GDM1 (cell line): ENCODE results near the gene KRT17.

Source experiments
- DNase-seq: peaks from one replicate; lab custom pipeline; 2025; lab: John Stamatoyannopoulos, UW

The KRT17 gene

DNA sequence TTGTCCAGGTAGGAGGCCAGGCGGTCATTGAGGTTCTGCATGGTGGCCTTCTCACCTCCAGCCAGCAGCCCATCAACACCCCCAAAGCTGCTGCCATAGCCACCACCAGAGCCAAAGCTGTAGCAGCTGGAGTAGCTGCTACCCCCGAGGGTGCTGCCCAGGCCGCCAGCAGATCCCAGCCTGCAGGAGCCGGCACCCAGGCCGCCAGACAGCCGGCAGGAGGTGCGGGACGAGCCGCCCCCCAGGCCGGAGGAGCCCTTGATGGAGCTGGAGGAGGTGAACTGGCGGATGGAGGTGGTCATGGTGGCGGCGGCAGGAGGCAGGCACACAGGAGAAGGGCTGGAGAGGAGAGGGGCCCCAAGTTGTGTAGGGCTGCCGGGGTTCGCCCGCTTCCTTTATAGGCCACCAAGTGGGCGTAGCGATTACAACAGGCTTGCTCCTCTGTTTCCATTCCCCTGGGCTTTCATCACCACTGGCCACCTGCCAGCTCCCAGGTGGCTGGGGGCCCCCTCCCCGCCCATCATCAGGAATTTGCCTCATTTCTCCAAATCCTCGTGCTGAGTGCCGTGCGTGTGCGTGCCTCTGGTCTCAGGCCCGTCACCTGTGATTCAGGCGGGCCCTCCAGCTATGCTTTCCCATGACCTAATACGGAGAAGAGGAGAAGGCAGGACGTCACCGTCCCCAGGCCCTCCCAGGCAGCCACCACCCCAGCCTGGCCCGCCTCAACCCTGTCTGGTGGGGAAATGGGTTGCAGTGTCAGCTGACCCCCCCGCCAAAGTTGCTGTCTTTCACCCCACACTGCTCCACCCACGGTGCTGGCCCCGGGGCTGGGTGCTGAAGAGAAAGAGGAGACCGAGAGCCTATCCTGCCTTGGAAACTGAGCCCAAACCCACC is at the start of gene KRT17:
TSS of gene KRT17 (minus strand) at position 368 of the 894 bp plus-strand sequence. CDS start at position 302, 66 bp downstream.
- DNase-seq: no peak

DNA sequence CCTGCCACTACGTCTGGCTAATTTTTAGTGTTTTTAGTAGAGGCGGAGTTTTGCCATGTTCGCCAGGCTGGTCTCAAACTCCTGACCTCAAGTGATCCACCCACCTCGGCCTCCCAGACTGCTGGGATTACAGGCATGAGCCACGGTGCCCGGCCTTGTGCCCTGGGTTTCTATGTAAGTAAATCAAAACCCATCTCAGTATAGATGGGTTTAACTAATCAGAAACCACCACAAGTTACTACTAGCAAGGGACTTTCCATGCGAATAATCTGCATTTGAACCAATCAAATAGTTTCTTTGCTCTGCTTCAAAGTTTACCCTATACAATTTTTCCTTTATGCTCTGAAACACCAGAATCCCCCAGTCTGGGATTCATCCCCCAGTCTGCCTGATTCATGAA is 47.8 kb upstream of the KRT17 start:
- no peak for DNase-seq

DNA sequence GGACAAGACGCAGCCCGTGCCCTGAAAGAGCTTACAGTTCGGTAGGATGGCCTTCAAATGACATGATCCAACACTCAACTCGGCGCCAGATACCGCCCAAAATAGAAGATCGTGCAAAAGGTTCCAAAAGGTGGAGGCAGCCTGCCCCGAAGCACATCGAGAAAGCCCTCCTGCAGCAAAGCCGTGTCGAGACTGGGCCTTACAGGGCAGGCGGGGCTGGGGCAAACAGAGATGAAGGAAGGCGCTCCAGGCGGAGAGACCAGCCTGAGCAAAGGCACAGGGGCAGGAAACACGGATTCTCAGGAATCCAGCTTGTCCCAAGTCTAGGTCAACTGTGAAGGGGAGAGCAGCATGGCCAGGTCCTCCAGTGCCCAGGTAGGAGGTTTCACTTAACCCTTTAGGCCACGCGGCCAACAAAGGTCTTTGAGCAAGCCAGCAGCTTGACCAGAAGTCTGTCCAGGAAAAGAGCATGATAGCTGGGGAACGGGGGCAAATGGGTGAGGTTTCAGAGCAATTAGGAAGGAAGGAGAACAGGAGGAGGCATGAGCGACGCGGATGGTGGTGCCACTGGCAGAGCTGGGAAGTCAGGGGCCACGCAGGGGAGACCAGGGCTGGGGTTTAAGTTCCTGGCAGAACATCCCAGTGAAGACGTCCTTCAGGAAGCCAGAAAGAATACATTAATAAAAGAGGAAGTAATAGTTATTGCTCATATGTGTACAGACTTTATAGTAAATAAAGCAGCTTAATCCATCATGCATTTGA is 43.1 kb upstream of the KRT17 start:
- DNase-seq: peak; percentile 14

DNA sequence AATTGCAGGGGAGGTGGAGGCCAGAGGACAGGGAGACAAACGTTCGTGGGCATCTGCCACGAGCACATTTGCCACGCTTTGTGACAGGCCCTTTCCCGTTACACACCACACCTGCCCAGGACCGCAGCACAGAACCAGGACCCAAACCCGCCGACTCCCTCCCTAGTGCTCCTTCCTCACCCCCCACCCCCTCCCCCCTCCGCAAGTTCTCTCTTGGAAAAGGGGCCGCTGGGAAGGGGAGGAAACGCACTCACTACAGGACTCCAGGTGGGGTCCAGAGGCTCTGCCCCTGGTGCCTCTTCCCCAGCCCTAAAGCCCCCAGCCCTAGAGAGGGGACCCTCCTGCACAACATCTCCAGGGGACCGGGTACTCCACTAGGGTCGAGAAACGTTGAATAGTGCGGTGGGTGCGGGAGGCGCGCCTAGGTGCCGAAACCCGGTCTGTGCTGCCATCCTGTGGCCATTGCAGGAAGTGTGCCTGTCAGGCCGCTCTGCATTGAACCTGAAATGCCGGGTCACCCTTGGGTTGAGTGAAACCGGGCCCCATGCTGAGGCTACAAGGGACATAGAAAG is 42.4 kb upstream of the KRT17 start:
- DNase-seq: peak; percentile 71

DNA sequence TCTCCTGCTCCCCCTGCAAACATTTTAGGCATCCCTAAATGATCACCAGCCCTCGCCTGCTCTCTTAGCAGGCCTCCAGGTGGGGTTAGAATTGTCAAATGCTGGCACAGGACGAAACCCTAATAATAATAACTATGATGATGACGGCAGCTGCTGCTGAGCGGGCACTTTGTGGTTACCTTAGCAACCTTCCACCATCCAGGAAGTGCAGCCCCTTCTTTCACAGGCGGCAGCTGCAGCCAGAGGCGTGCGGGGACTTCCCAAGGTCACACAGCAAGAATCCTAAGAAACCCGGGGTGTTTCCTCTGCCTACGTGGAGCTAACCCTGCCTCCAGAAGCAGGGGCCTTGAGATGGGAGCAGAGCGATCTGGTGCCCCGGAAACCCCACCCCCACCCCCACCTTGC is 41.9 kb upstream of the KRT17 start:
- no peak for DNase-seq

DNA sequence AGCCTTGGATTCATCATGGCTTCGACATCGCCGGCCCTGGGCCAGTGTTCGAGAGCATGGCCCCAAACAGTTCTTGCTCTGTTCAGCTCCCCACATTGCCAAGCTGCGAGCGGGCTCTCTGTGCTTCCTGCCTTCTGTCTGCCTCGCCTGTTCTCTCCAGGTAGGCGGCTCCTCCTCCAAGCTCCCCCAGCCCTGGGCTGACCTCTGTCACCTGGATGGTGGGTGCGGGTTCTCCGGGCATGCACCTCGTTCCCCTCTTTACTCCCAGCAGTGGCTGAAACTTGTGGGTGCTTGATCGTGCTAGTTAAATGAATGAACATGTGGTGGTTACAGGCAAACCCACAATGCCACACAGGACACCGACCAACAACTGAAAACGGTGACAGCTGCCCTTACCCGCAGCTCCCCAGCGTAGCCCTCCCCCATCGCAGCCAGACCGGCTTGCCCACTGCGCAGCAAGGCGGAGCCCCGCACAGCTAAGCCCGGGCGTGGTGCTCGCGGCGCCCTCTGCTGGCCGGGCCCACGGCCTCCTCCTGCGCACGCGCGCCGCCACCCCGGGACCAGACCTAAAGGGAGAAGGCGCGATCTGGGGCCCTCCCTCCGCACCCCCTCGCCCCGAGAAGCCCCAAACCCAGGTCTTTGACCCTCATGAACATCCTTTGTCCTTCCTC is 41.3 kb upstream of the KRT17 start:
- DNase-seq: peak; percentile 82

DNA sequence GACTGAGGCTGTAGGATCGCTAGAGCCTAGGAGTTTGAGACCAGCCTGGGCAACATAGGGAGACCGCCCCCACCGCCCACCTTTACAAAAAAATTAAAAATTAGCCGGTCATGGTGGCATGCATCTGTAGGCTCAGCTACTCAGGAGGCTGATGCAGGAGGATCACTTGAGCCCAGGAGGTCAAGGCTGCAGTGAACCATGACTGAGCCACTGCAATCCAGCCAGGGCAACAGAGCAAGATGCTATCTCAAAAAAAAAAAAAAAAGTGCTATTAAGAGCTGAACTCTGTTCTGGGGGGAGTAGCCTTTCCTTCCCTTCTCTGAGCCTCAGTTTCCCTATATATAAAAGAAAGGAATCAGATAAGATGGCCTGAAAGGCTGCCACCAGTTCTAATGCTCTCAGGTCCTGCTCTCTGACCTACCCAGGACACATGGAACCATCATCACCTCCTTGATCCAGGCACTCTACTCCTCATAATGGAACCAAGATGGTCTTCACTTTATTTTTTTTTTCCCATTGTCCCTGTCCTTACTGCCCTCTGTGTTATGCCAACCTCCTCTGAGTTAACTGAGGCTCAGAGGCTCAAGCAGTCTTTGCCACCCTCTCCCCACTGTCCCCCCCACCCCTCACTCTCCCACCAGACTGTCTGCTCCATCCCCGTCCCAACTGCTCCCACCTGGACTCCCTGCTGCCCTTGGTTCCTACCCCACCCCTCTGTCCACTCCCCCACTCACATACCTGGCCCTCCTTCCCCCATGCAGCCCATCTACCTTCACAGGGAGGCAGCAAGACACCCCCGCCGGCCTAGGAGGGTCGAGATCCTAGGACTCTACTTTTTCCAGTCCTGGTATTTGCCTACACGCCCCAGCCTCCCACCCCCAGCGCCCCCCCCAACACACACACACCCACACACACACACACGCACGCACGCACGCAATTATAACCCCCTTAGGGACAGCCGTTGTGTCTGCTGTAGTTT is 40.5 kb upstream of the KRT17 start:
- no peak for DNase-seq

DNA sequence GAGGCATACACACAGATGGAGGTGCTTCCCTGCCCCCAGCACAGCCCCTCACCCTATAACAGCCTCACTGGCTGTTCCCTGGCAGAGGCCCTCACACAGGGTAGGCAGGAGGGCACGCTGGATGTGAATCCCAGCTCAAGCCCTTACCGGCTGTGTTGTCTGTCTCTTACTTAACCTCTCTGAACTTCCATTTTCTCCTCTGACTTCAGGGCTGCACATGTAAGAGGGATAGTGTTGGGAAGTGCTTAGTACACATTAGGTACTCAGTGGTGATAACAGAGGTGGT is 39.7 kb upstream of the KRT17 start:
- no peak for DNase-seq

DNA sequence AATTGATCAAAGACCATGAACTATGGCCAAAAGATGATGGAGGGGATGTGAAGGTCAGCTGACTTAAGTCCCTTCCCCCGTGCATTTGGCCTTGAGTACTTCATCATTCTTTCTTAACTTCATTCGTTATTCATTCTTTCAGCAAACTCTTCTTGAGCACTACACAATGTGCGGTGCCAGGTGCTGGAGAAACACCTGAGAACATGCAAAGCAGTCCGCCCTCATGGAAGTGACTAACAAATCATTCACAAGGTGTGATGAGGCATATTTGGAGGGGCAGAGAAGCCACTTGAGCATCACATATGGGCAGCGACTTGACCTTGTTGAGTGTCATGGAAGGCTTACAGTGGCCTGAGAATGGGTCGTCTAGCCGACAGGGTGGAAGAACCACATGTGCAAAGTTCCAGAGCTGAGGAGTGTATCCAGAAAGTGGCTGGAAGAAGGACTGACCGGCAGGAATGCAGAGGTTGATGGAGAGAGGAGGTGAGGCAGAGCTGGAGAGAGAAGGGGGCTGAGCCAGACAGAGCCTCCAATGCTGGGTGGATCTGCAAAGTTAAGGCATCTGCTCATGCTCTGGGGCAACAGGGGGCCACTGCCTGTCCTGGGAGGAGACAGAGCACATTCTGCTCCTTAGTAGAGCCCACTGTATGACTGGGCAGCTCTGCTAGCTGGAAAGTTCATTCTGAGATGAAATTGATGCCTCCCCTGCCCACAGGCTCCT is 39.2 kb upstream of the KRT17 start:
- no peak for DNase-seq

DNA sequence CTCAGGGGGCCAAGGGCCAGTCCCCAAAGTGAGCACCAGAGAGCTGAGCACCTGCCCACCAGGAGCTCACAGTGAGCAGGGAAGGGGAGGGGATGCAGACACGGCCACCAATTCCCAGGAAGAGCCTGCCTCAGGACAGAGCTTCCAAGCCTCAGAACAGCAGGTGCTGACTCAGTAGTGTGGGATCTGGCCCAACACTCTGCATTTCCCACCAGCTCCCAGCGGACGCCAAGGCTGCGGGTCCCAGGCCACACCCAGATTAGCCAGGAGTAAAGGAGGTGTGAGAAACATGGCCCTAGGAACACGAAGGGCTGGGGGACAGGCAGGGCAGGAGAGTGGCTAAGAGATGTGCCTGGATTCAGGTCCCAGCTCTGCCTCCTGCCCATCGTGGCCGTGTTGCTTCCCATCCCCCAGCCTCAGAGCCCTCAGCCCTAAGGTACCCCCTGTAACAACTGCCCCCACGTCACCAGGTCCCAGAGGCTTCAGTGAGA is 35.9 kb upstream of the KRT17 start:
- no peak for DNase-seq

DNA sequence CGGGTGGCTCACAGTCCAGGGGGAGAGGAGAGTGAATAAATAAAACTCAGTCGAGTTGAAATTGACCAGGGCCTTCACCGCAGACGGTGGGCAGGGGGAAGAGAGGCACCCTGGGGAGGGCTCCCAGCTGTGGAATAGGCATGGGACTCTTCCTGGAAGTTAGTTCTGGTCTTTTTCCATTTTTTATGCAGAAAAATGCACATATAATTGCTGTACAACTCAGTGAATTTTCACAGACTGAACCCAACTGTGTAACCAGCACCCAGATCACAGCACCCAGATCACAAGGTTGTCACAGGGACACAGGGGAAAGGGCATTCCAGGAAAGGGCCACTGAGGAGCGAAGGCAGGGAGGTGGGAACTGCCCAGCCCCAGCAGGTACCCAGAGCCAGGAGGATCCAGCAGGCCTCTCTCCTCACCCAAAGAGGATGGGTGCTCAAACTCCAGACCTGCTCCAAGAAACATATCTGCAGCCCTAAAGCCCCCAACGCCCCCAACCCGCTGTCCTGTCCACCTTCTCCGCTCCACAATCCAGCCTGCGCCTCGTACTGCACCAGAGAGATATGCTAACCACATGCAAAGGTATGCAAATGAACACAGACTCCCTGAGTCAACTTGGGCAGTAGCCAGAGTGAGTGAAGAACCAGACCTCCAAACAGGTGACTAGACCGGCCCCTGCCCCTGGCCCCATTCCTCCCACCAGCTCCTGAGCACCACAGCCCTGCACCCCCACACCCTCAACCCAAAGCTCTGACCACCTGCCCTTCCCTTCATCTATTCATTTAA is 35.2 kb upstream of the KRT17 start:
- no peak for DNase-seq

DNA sequence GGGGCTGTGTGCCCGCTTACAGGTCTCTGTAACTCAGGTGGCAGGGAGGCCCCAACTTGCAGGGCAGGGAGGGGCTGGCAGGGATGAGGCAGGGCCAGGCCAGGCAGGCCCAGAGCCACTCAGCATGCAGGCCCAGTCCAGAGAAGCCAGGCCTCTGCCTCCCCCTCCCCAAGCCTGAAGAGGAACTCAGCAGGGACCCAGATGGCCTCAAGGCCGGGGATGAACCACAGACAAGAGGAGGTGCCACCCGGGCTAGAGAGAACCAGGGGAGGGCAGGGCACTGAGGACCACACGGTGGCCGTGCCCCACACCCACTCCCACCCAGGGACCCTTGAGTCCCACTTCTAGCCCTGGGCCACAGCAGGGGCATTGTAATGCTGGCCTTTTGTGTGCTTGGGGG is 34.5 kb upstream of the KRT17 start:
- DNase-seq: peak; percentile 35

DNA sequence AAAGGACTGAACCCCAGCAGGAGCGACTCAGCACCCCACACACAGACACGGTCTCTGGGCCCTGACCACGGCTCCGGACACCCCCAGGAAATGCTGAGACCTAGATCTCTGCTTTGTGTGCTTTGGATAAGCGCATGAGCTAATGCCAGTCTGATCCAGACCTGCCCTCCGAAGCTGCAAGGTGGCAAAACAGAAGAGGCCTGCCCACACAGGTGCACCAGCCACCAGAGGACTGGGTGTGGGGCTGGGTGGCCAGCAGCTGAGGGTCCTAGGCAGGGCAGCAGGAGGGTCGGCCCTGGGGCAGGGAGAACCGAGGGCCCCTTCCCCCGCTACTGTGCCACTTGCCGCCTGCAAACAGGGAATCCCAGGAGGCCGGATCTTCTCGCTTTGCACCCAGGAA is 33.6 kb upstream of the KRT17 start:
- no peak for DNase-seq

DNA sequence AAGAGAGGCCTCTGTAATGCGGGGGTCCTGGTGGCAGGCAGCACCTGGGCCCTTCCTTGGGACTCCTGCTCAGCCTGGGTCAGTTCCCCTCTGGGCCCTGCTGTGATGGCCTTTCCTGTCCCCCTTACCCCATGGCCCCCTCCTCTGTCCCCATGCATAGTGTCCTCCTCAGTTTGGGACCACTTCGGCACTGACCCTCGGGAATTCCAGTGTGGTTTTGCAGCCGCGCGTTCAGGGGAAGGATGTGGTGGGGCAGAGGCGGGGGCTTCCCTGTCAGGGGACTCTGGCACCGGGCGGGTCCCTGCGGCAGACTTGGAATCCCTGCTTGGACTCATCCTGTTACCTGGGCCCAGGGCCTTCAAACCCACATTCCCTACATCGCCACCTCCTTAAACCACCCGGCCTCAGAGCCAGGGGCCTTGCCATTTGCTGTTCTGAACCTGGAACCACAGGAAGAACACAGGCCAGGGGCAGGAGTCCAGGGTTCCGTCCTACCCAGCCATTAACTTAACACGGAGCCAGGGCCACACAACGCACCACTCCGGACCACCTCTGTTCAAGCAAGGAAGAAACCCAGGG is 32.9 kb upstream of the KRT17 start:
- DNase-seq: no peak

DNA sequence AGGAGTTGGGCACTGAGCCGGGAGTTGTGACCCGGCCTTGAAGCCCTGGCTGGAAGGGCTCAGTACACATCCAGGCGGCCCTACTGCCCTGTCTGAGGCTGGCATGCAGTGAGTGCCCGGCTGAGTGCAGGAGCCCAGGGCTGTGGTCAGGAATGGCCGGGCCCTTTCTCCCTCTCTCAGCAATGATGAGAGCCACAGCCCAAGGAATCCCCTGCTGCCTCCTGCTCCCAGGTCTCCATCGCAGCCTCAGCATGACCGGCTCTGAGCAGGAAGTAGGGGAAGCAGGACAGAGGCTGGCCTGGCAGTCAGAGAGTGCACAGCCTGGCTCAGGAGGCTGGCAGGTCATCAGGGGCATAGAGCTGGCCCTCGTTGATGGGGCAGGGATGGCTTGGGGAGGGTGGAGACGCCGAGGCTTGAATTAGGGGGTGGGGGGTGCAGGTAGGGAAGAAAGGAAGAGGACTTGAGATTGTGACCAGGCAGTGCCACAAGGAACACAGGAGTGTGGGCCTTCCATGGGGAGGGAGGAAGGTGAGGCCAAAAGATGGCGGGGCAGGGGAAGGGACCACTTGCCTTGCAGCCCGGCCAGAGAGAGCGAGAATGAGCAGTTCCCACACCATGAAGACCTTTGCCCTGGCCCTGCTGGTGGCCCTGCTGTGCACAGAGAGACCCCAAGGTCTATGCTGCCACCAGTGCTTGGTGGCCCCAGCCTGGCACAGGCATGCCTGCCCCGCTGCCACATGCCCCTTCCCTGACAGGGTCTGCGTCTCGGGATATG is 32.1 kb upstream of the KRT17 start:
- no peak for DNase-seq

DNA sequence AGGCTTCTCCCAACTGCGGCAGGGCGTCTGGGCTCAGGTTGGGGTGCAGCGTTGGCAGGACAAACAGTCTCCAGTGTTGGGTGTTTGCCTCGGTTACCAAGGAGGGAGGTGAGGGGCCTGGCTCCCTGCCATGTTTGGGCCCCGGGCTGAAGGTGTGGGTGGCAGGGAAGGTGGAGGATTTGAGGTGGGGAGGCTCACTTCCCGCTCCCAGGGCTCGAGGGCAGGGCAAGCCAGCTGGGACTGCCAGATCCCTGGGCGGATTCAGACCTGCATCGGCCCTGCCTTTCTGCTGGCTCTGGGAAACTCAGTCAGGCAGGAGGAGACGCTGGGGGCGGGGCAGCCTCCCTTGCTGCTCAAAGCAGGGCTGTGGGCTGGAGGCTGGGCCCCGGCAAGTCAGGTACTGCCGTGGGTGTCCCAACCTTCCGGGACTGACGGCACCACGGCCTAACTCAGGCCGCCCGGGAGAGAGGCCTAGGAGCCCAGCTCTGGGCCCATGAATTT is 31.3 kb upstream of the KRT17 start:
- DNase-seq: no peak

DNA sequence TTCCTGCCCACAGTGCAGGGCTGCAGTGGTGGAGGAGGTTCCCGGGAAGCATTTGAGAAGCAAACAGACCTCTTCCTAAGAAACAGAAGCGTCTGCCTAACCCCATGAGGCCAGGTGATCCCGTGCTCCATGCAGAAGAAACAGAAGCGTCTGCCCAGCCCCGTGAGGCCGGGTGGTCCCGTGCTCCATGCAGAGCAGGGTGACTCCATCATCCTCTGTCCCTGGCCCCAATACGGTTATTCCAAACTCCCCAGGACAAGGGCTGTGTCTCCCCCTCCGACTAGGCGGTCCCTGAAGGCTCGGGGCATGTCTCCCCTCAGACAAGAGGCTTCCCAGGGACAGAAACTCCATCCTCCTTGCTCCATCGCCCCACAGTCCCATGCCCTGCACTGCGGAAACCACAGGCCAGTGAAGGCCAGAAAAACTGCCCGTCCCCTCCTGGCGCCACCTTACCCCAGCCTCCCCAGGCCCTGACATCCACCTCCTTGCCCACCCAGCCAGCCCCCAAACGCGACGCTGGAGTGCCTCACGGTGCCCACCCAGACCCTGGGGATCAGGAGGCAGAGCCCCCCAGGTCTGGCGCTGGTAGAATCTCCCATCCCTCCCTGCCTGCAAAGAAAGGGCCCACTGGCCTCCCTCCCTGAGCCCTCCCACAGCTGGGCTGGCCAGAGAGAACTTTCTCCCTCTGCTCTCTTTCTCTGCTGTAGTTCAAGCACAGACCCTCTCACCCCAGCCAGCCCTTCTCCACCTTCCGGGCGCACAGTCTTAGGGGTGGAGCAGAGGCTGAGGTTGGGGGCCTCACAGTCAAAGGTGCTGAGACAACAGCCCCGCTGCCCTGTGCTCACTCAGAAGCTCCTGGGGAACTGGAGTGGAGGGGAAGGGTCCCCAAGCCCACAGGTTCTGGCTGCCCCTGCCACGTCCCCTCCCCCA is 30.6 kb upstream of the KRT17 start:
- DNase-seq: no peak
